ENCODE data around the gene AKAP11.
A peak's percentile ranks its signal among the peaks of the same experiment; 100 is the strongest.

Gene AKAP11

GRCh38 chr13:42266473-42266872 is 5.5 kb upstream of the AKAP11 start:
- TF ChIP-seq, protein P1, sequence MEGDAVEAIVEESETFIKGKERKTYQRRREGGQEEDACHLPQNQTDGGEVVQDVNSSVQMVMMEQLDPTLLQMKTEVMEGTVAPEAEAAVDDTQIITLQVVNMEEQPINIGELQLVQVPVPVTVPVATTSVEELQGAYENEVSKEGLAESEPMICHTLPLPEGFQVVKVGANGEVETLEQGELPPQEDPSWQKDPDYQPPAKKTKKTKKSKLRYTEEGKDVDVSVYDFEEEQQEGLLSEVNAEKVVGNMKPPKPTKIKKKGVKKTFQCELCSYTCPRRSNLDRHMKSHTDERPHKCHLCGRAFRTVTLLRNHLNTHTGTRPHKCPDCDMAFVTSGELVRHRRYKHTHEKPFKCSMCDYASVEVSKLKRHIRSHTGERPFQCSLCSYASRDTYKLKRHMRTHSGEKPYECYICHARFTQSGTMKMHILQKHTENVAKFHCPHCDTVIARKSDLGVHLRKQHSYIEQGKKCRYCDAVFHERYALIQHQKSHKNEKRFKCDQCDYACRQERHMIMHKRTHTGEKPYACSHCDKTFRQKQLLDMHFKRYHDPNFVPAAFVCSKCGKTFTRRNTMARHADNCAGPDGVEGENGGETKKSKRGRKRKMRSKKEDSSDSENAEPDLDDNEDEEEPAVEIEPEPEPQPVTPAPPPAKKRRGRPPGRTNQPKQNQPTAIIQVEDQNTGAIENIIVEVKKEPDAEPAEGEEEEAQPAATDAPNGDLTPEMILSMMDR (conservative IDR thresholded peaks at IDR 0.05; ENCODE audit: low read depth, low read length) = no peak
- no peak overlapping the region for H3K27ac ChIP-seq

DNA sequence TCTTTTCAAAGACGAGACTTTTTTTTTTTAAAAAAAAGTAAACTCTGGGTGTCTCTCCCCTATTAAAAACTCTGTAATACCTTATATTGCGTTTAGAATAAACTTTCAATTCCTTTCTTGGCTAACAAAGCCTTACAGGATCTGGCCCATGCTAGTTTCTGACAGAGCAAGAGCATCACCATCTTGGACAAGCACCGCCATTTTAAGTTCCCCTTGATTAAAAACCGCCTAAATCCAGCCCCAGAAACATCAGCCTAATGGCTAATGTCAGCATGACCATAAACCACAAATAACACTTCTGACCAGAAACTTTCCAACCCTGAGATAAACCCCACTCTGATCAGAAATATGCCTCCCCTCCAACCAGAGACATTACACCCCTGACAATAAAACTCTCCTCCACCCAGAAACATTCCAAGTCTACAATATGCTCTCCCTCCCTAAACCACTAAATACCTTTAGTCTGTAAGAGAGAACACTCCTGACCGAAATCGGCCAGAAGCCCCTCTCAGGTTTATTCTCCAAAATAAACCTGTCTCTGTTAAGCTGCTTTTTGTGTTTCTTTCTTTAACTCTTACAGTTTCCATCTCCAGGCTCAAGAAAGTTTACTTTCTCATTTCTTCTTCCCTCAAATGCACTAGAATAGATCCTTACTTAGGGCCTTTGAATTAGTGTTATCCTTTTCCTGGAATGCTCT is 1.6 kb upstream of the AKAP11 start:
- Histone ChIP-seq H3K4me2 (peak overlapping the region; percentile 59), H4K20me1 (ENCODE audit: insufficient read depth) (no peaks in the 10 kb centered on the region), H3K4me3 (IDR thresholded peaks at IDR 0.05; ENCODE audit: insufficient read depth, low read depth, low read length) (no peak overlapping the region), H3K4me1 (ENCODE audit: low read depth, poor library complexity, severe bottlenecking) (peaks cover 15% of the 10 kb centered on the region), H3K36me3 (ENCODE audit: insufficient read depth) (no peaks in the 10 kb centered on the region), H3K27ac (peak overlapping the region; percentile 47; the same call in 1 of the 2 replicates), H3K79me2 (ENCODE audit: insufficient read depth, low read depth) (0 out of 2 replicates have a peak, but pooled peaks cover 6% of the 10 kb centered on the region), H3K9ac (no peak overlapping the region; the same call in 1 of the 2 replicates), H2AFZ (ENCODE audit: low read depth) (peak overlapping the region; percentile 76), H3K27me3 (ENCODE audit: insufficient read depth, low read depth) (no peaks in the 10 kb centered on the region)
- TF ChIP-seq, protein P1 (conservative IDR thresholded peaks at IDR 0.05; ENCODE audit: low read depth, low read length) = no peak

More at GRCh38 chr13:42266473-42266872, 5.5 kb upstream of the AKAP11 start:
- Histone ChIP-seq H3K9ac (no peak overlapping the region), H3K4me3 (IDR thresholded peaks at IDR 0.05; ENCODE audit: insufficient read depth, low read depth, low read length) (no peak overlapping the region), H3K4me2 (no peak overlapping the region), H3K4me1 (ENCODE audit: low read depth, poor library complexity, severe bottlenecking) (peaks cover 15% of the 10 kb centered on the region), H4K20me1 (ENCODE audit: insufficient read depth) (no peaks in the 10 kb centered on the region), H3K36me3 (ENCODE audit: insufficient read depth) (no peaks in the 10 kb centered on the region), H3K79me2 (ENCODE audit: insufficient read depth, low read depth) (no peaks in the 10 kb centered on the region), H2AFZ (ENCODE audit: low read depth) (no peak overlapping the region), H3K27me3 (ENCODE audit: insufficient read depth, low read depth) (no peaks in the 10 kb centered on the region)

- H3K9ac ChIP-seq = peak overlapping the region; percentile 41; the same call in 1 of the 2 replicates
Measured at GRCh38 chr13:42270857-42271215, 1.1 kb upstream of the AKAP11 start.

GRCh38 chr13:42271337-42272114 is 426 bp upstream of the AKAP11 start:
- peak overlapping the region; percentile 76 for H2AFZ ChIP-seq (ENCODE audit: low read depth)
- H3K4me2 ChIP-seq = peak overlapping the region; percentile 59
- TF ChIP-seq, protein P1 (conservative IDR thresholded peaks at IDR 0.05; ENCODE audit: low read depth, low read length) = no peak
- H3K36me3 ChIP-seq (ENCODE audit: insufficient read depth) = no peaks in the 10 kb centered on the region
- H4K20me1 ChIP-seq (ENCODE audit: insufficient read depth) = no peaks in the 10 kb centered on the region
- peak overlapping the region; percentile 47 for H3K27ac ChIP-seq
- H3K79me2 ChIP-seq (ENCODE audit: insufficient read depth, low read depth) = 0 out of 2 replicates have a peak, but pooled peaks cover 6% of the 10 kb centered on the region
- peaks cover 15% of the 10 kb centered on the region for H3K4me1 ChIP-seq (ENCODE audit: low read depth, poor library complexity, severe bottlenecking)
- no peaks in the 10 kb centered on the region for H3K27me3 ChIP-seq (ENCODE audit: insufficient read depth, low read depth)
- peak overlapping the region; percentile 41 for H3K9ac ChIP-seq
- no peak overlapping the region for H3K4me3 ChIP-seq (IDR thresholded peaks at IDR 0.05; ENCODE audit: insufficient read depth, low read depth, low read length)

More at GRCh38 chr13:42270857-42271215, 1.1 kb upstream of the AKAP11 start:
- Histone ChIP-seq H4K20me1 (ENCODE audit: insufficient read depth) (no peaks in the 10 kb centered on the region), H3K27me3 (ENCODE audit: insufficient read depth, low read depth) (no peaks in the 10 kb centered on the region), H2AFZ (ENCODE audit: low read depth) (peak overlapping the region; percentile 76), H3K27ac (peak overlapping the region; percentile 47), H3K79me2 (ENCODE audit: insufficient read depth, low read depth) (0 out of 2 replicates have a peak, but pooled peaks cover 6% of the 10 kb centered on the region), H3K4me3 (IDR thresholded peaks at IDR 0.05; ENCODE audit: insufficient read depth, low read depth, low read length) (no peak overlapping the region), H3K36me3 (ENCODE audit: insufficient read depth) (no peaks in the 10 kb centered on the region), H3K4me1 (ENCODE audit: low read depth, poor library complexity, severe bottlenecking) (peaks cover 15% of the 10 kb centered on the region), H3K4me2 (peak overlapping the region; percentile 59)
- TF ChIP-seq, protein P1 (conservative IDR thresholded peaks at IDR 0.05; ENCODE audit: low read depth, low read length) = no peak

All from KMS-11 (cell line).